Activated T-cell treated with anti-CD3 and anti-CD28 coated beads for 48 hours (primary cell): Measurements from ENCODE around the gene WDR3.

Experiments
- DNase-seq: peaks from one replicate; pipeline ENCODE4 v3.0.0-alpha.2; 2020; ENCODE audit warnings: low read depth

The WDR3 gene

GRCh38 chr1:117952386-117952785 lies 22.8 kb downstream of the WDR3 start:
- no peak for DNase-seq

GRCh38 chr1:117959364-117959763 lies 29.8 kb downstream of the WDR3 start:
- no peak for DNase-seq

- DNase-seq: no peak
Observed at GRCh38 chr1:117964290-117965038, 34.9 kb downstream of the WDR3 start.

- DNase-seq: no peak
Observed at GRCh38 chr1:117967477-117967876, 37.9 kb downstream of the WDR3 start.

GRCh38 chr1:117967881-117968280 lies 38.3 kb downstream of the WDR3 start:
- DNase-seq: no peak

GRCh38 chr1:117970252-117970651 lies 40.7 kb downstream of the WDR3 start:
- no peak for DNase-seq

GRCh38 chr1:117971777-117972176 lies 42.2 kb downstream of the WDR3 start:
- DNase-seq: no peak

GRCh38 chr1:117976381-117976780 lies 46.8 kb downstream of the WDR3 start:
- no peak for DNase-seq

GRCh38 chr1:117981455-117982192 lies 52.1 kb downstream of the WDR3 start:
- DNase-seq: no peak

- no peak for DNase-seq
Observed at GRCh38 chr1:117985239-117985638, 55.7 kb downstream of the WDR3 start.

- no peak for DNase-seq
Observed at GRCh38 chr1:117985973-117986372, 56.4 kb downstream of the WDR3 start.

- DNase-seq: no peak
Observed at GRCh38 chr1:118004312-118004711, 74.8 kb downstream of the WDR3 start.

GRCh38 chr1:118007391-118007790 lies 77.9 kb downstream of the WDR3 start:
- DNase-seq: no peak

- no peak for DNase-seq
Observed at GRCh38 chr1:118008011-118008410, 78.5 kb downstream of the WDR3 start.

GRCh38 chr1:118012515-118013124 lies 83.1 kb downstream of the WDR3 start:
- DNase-seq: no peak

- DNase-seq: no peak
Observed at GRCh38 chr1:118013336-118013735, 83.8 kb downstream of the WDR3 start.

- DNase-seq: no peak
Observed at GRCh38 chr1:118013938-118014337, 84.4 kb downstream of the WDR3 start.
